Neural cell (in vitro differentiated cells): Measurements from ENCODE around the gene OR2T29.

ENCODE experiments used
- CTCF ChIP-seq: fragments of 450-650 bp; IDR thresholded peaks from 2 replicates; pipeline ENCODE4 v1.5.1; 2014; ENCODE audit warnings: antibody characterized with exemption, mild to moderate bottlenecking, moderate library complexity; ENCODE audit not compliant: poor library complexity, severe bottlenecking
- EP300 ChIP-seq: fragments of 450-650 bp; conservative IDR thresholded peaks from 2 replicates; pipeline ENCODE4 v1.6.1; 2014; ENCODE audit warnings: antibody characterized with exemption, mild to moderate bottlenecking, moderate library complexity; ENCODE audit not compliant: poor library complexity, severe bottlenecking
- EZH2 ChIP-seq: fragments of 200-600, 300-800 bp; shearing (Covaris generic), sonication (generic); IDR thresholded peaks from 2 replicates; pipeline ENCODE4 v1.6.1; 2014; ENCODE audit warnings: antibody characterized with exemption, low read length, borderline replicate concordance, mild to moderate bottlenecking; ENCODE audit not compliant: insufficient read depth, poor library complexity, severe bottlenecking
- MXI1 ChIP-seq: fragments of 450-650 bp; conservative IDR thresholded peaks from 2 replicates; pipeline ENCODE4 v1.6.1; 2014; ENCODE audit warnings: antibody characterized with exemption, mild to moderate bottlenecking; ENCODE audit not compliant: poor library complexity, severe bottlenecking
- POLR2AphosphoS5 ChIP-seq: IDR thresholded peaks from 2 replicates; pipeline ENCODE4 v1.6.1; 2012
- RAD21 ChIP-seq: fragments of 450-650 bp; conservative IDR thresholded peaks from 2 replicates; pipeline ENCODE4 v1.6.1; 2014; ENCODE audit warnings: antibody characterized with exemption, mild to moderate bottlenecking, moderate library complexity
- REST ChIP-seq: IDR thresholded peaks from 2 replicates; pipeline ENCODE4 v1.6.1; 2012; ENCODE audit warnings: borderline replicate concordance
- TAF1 ChIP-seq: IDR thresholded peaks from 2 replicates; pipeline ENCODE4 v1.6.1; 2012; ENCODE audit warnings: low read depth

GRCh38 chr1:248592655-248593054, 30.1 kb upstream of the OR2T29 start:
- no peak for TF ChIP-seq POLR2AphosphoS5
- TF ChIP-seq CTCF: no peak
- no peak for TF ChIP-seq RAD21
- no peak for TF ChIP-seq EZH2
- no peak for TF ChIP-seq REST
- TF ChIP-seq TAF1: no peak
- no peak for TF ChIP-seq EP300
- TF ChIP-seq MXI1: no peak
